ENCODE results near the gene MAPK14. TPM values are rescaled to one million over a fixed set of nuclear protein-coding genes. Genes with fewer than 3 reads are reported as not detected.

The MAPK14 gene
- total and polyA plus RNA-seq, 10 of the 15 experiments (the other 5 are each of a cell fraction or from before 2014, with no cell fraction given): 12.5 to 59.5 (median 43.0) TPM

- no peak for TF ChIP-seq CHD2 (IDR thresholded peaks at IDR 0.05; ENCODE audit: borderline replicate concordance, low read depth, low read length)
- TF ChIP-seq STAT3 (IDR thresholded peaks at IDR 0.05; ENCODE audit: low read depth, low read length): no peak
- TF ChIP-seq REST (IDR thresholded peaks at IDR 0.05; ENCODE audit: low read depth, low read length): no peak
- TF ChIP-seq IRF4 (IDR thresholded peaks at IDR 0.05; ENCODE audit: low read depth, low read length): no peak
Measured at GRCh38 chr6:36101691-36102090, 74.1 kb downstream of the MAPK14 start (continued).

GRCh38 chr6:36102853-36103252 is 75.2 kb downstream of the MAPK14 start:
- TF ChIP-seq BCL11A (IDR thresholded peaks at IDR 0.05; ENCODE audit: low read depth, low read length): no peak
- TF ChIP-seq MYB (IDR thresholded peaks at IDR 0.05; ENCODE audit: borderline replicate concordance, low read depth, low read length): no peak
- TF ChIP-seq ZNF274 (IDR thresholded peaks at IDR 0.05; ENCODE audit: insufficient read depth, insufficient read length): no peak
- no peak for TF ChIP-seq ATF3 (IDR thresholded peaks at IDR 0.05; ENCODE audit: borderline replicate concordance, extremely low read depth, low read depth, low read length)
- no peak for TF ChIP-seq POLR2AphosphoS2 (IDR thresholded peaks at IDR 0.05; ENCODE audit: low read depth, low read length)
- TF ChIP-seq EGR1 (IDR thresholded peaks at IDR 0.05; ENCODE audit: borderline replicate concordance in 1 of 2, low read depth in 2 of 2, low read length in 2 of 2): no peak
- ChIA-PET RAD21 (ENCODE audit: unreplicated experiment) (interaction anchor here (0.8 to 1.5 kb wide), 2 partner anchors 9 to 24 kb away, joined by 3 read pairs; no protein-coding TSS in a partner anchor), SMC1A (ENCODE audit: uncharacterized antibody, unreplicated experiment) (interaction anchor here (2.2 to 2.7 kb wide), 2 partner anchors 7 to 10 kb away, joined by 8 to 14 read pairs; no protein-coding TSS in a partner anchor), POLR2A (no interaction called here), CTCF (interaction anchor here (0.7 to 4.0 kb wide), 6 partner anchors 8 to 549 kb away, joined by 3 to 28 read pairs (median 4); partner anchors contain the start of gene MAPK14)
- DNase-seq (ENCODE audit: low read depth, low spot score) (no peak), ATAC-seq (no peak), FAIRE-seq (no peak)
- in situ Hi-C loops (cut with MboI): no loop called here
- Histone ChIP-seq H3K27me3 (replicated peaks in 1 of 2; ENCODE audit: control insufficient read depth in 2 of 2, insufficient read depth in 2 of 2, low read length in 1 of 2) (no peaks in the 10 kb centered on the region), H3K79me2 (ENCODE audit: control insufficient read depth, insufficient read depth, low read length) (no peaks in the 10 kb centered on the region), H3K36me3 (ENCODE audit: control insufficient read depth in 2 of 2, insufficient read depth in 2 of 2, low read length in 1 of 2) (peaks cover 3 to 13% of the 10 kb centered on the region in 2 experiments), H3K4me2 (ENCODE audit: control insufficient read depth, insufficient read depth) (no peak overlapping the region), H2AFZ (ENCODE audit: control insufficient read depth, low read depth, low read length) (no peak overlapping the region), H3K27ac (ENCODE audit: control insufficient read depth, insufficient read depth) (no peak overlapping the region), H4K20me1 (ENCODE audit: control insufficient read depth, insufficient read depth) (no peaks in the 10 kb centered on the region), H3K4me3 (no peak overlapping the region), H3K9me3 (replicated peaks; ENCODE audit: control insufficient read depth, insufficient read depth, low read length) (no peaks in the 10 kb centered on the region), H3K9ac (ENCODE audit: control insufficient read depth, insufficient read depth, low read length) (no peak overlapping the region), H3K4me1 (ENCODE audit: control insufficient read depth, insufficient read depth, low read length) (no peaks in the 10 kb centered on the region)
- WGBS (ENCODE audit: insufficient coverage, insufficient replicate concordance, low lambda C conversion rate, missing lambda C conversion rate): 92% methylated on average over 4 of the region's 4 CpGs
- no TSS peak for BruUV-seq (replicated peaks)
- intact Hi-C loops (cut with micrococcal nuclease; ENCODE audit: unreplicated experiment): no loop called here
